Nephron progenitor cell (in vitro differentiated cells): ENCODE data around the gene COL5A2.

Experiments
- DNase-seq: peaks from one replicate; pipeline ENCODE4 v3.0.0; 2021
- H3K27ac Mint-ChIP-seq: 2 replicates; pipeline ENCODE4 v1.8.0; 2021; ENCODE audit warnings: mild to moderate bottlenecking, moderate library complexity, mixed read lengths
- H3K27me3 Mint-ChIP-seq: 2 replicates; pipeline ENCODE4 v1.8.0; 2021; ENCODE audit warnings: mild to moderate bottlenecking, low read depth, mixed read lengths; ENCODE audit not compliant: poor library complexity
- H3K36me3 Mint-ChIP-seq: 2 replicates; pipeline ENCODE4 v1.8.0; 2021; ENCODE audit warnings: low read depth, mixed read lengths
- H3K4me1 Mint-ChIP-seq: 2 replicates; pipeline ENCODE4 v1.8.0; 2021; ENCODE audit warnings: mixed read lengths
- H3K4me3 Mint-ChIP-seq: 2 replicates; pipeline ENCODE4 v1.8.0; 2021; ENCODE audit warnings: mild to moderate bottlenecking, moderate library complexity, mixed read lengths
- H3K9me3 Mint-ChIP-seq: 2 replicates; pipeline ENCODE4 v1.8.0; 2021; ENCODE audit warnings: mild to moderate bottlenecking, moderate library complexity, mixed read lengths
- TF ChIP-seq, protein P1 (sequence below): fragments of 200-600 bp; sonication (generic); IDR thresholded peaks from 2 replicates; pipeline ENCODE4 v1.5.0; 2021; ENCODE audit warnings: antibody characterized with exemption

Gene COL5A2

DNA sequence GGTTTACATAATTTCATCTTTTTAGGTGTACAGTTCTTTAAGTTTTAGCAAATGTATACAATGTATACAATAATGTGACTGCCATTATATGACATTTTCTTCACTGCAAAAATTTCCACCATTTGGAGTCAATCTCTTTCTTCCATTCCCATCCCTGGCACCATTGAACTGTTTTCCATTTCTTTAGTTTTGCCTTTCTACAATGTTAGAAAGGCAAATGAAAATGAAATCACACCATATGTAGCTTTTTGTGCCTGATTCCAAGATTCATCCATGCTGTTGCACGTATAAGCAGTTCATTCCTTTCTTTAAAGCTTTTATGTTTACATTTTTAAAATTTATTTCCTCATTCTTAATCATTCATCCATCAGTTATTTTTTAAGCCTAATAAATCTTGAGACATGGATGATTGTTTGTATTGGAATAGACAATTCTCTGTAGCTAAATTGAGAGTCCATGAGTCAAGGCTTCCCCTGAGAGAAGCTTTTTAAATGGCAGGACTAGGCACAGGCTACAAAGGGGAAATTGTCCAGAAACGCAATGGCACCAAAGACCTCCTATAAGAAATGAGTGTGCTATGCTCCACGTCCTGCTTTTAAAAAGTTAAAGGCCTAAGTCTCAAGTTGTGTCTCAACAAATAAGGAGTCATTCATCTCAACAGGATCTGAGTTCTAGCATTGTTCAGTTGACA, 8.7 kb upstream of the COL5A2 start:
- Mint-ChIP-seq H3K36me3 (peaks cover 18% of the 10 kb centered on the region), H3K4me1 (peaks cover 10% of the 10 kb centered on the region), H3K27me3 (no peaks in the 10 kb centered on the region), H3K27ac (peak overlapping the region; percentile 40), H3K9me3 (peaks cover 21% of the 10 kb centered on the region), H3K4me3 (no peak overlapping the region)
- DNase-seq, result no peak
- TF ChIP-seq, protein P1, sequence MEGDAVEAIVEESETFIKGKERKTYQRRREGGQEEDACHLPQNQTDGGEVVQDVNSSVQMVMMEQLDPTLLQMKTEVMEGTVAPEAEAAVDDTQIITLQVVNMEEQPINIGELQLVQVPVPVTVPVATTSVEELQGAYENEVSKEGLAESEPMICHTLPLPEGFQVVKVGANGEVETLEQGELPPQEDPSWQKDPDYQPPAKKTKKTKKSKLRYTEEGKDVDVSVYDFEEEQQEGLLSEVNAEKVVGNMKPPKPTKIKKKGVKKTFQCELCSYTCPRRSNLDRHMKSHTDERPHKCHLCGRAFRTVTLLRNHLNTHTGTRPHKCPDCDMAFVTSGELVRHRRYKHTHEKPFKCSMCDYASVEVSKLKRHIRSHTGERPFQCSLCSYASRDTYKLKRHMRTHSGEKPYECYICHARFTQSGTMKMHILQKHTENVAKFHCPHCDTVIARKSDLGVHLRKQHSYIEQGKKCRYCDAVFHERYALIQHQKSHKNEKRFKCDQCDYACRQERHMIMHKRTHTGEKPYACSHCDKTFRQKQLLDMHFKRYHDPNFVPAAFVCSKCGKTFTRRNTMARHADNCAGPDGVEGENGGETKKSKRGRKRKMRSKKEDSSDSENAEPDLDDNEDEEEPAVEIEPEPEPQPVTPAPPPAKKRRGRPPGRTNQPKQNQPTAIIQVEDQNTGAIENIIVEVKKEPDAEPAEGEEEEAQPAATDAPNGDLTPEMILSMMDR, result no peak

- Mint-ChIP-seq H3K27me3 (no peaks in the 10 kb centered on the region), H3K27ac (peak overlapping the region; percentile 80), H3K36me3 (peaks cover 14% of the 10 kb centered on the region), H3K9me3 (peaks cover 17% of the 10 kb centered on the region), H3K4me3 (no peak overlapping the region), H3K4me1 (peaks cover 45% of the 10 kb centered on the region)
- DNase-seq, result no peak
- TF ChIP-seq, protein P1, result no peak
Measured at GRCh38 chr2:189183170-189183569, 3.6 kb upstream of the COL5A2 start.

DNA sequence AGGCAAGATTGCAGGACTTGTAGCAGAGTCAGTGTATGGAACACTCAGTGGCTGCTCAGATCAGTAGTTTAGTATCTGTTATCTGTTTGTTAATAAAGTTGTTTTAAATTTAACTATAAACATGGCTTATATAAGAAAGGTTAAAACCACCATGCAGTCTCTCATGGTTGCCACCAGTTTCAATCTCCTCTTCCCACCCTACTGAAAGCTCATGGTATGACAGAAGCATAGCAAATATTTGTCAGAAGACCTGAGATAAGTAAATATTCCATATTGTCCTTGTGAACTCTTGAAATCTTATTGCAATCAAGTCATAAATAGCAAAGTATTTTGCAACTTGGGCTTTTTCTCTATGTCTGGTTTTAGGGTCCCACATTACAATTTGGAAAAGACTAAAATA, 2.1 kb upstream of the COL5A2 start:
- DNase-seq, result no peak
- H3K27me3 Mint-ChIP-seq, result no peaks in the 10 kb centered on the region
- H3K36me3 Mint-ChIP-seq, result peaks cover 14% of the 10 kb centered on the region
- TF ChIP-seq, protein P1, result no peak
- peaks cover 14% of the 10 kb centered on the region for H3K9me3 Mint-ChIP-seq
- no peak overlapping the region for H3K4me3 Mint-ChIP-seq
- H3K27ac Mint-ChIP-seq, result peak overlapping the region; percentile 74
- H3K4me1 Mint-ChIP-seq, result peaks cover 60% of the 10 kb centered on the region

DNA sequence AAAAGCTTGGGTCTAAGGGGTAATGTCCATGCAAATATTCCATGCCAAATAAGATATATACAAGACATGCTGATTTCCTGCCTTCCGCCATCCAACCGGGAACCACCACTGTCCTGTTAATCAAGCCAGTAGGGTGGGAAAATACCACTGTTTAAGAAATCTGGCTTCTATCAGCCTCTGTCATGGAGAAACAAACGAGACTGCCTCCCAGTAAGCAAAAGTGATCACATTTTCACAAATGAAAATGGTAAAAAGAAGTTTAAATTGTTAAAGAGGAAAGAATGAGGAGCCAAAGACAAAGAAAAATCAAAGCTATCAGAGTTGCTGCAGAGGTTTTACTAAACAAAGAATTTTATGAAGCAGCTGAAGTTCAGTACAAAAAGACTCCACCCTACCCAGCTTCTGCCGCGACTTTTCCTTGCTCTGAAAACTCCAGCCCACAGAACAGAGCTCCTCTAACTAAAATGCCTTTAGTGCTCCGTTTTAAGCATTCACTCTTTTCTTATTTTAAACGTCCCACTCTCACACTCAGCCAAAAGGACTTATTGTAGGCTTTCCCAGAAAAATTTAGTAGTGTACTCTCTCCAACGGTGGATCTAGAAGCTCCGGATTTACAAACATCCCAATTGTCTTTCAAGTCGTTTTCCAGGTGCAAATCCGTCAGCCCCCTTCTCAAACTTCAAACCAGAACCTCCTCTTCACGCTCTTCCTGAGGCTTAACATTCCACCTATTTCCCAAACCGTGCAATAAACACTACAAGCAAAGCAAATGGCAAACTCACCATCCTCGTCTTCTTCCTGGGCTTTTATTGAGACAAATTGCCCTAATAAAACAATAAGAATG, 613 bp downstream of the COL5A2 start:
- Mint-ChIP-seq H3K36me3 (peaks cover 5% of the 10 kb centered on the region), H3K27ac (peak overlapping the region; percentile 98), H3K4me3 (peak overlapping the region; percentile 94), H3K27me3 (no peaks in the 10 kb centered on the region), H3K4me1 (peaks cover 67% of the 10 kb centered on the region), H3K9me3 (no peaks in the 10 kb centered on the region)
- peak; percentile 28 for DNase-seq
- TF ChIP-seq, protein P1, result no peak

DNA sequence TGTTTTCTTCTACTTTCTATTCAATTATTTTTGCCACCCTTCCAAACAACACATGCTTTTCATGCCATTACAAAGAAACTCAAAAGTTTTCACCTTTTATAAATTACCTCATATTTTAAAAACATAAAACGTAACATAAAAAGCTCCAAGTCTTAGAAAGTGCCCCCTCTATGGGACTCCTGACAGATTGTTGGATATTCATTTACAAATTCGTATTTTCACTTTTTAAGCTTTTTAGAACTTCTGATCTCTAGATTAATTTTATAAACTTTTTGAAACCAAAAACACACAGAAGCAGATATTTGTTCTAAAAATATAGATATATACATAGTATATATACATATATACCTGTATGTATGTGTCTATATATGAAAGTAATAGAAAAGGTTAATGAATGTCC, 1.5 kb downstream of the COL5A2 start:
- Mint-ChIP-seq H3K36me3 (peaks cover 9% of the 10 kb centered on the region), H3K27ac (peak overlapping the region; percentile 99), H3K9me3 (no peaks in the 10 kb centered on the region), H3K27me3 (no peaks in the 10 kb centered on the region), H3K4me3 (peak overlapping the region; percentile 94), H3K4me1 (peaks cover 61% of the 10 kb centered on the region)
- TF ChIP-seq, protein P1, result peak; percentile 45
- no peak for DNase-seq
